Hematopoietic multipotent progenitor cell treated with erythropoietin and hydrocortisone succinate and interleukin-3 and kit ligand, for 6 days (in vitro differentiated cells): Measurements from ENCODE around the gene PLCB4.
"Not testable (repeated sequence)": the region's sequence is repeated elsewhere in the genome, so short reads cannot be mapped to it uniquely, and the experiment has no call there.

Experiments
- DNase-seq: peaks from one replicate; pipeline ENCODE4 v3.0.0-alpha.2; 2015

PLCB4 gene

DNA sequence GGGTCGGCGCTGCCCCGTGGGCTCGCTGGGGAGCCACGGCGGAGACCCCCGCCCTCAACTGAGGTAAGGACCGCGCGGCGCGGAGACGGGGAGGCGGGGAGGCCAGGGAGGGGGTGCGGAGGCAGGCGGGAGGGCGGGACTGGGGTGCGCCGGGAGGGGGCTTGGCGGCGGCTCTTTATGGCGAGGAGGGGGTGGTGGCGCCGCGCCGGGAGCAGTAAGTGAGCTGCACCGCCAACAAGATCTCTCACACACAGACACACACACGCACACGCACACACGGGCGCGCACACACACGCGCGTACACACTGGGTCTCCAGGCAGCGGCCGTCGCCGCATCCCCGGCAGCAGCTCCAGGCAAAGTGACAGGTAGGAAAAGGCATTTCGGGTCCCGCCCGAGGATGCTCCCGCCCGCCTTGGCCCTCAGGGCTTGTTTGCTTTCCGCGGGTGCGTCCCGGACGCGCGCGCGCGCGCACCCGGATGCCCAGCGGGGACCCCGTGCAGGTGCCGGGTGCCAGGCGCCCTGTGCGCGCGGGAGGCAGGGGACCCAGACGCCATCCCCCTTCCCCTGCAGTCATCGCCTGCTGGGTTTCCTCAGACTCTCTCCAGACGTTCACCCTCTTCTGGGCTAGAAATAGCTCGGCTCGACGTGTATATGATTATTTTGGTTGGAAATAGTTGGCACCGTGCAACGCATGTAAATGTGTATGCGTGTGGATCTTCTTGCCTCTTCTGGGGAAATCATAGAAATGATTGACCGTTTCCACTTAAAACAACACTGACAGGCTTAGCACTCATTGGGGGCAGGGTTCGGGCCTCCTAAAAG is at the start of gene PLCB4:
TSS of gene PLCB4 (plus strand) at position 247 of the 823 bp plus-strand sequence. CDS start 238,728 bp downstream, outside the sequence.
- DNase-seq, result peak; percentile 39

- DNase-seq, result no peak
Measured at GRCh38 chr20:9019833-9020232, 49.1 kb upstream of the PLCB4 start.

GRCh38 chr20:9021216-9021615 is 47.7 kb upstream of the PLCB4 start:
- DNase-seq, result no peak

DNA sequence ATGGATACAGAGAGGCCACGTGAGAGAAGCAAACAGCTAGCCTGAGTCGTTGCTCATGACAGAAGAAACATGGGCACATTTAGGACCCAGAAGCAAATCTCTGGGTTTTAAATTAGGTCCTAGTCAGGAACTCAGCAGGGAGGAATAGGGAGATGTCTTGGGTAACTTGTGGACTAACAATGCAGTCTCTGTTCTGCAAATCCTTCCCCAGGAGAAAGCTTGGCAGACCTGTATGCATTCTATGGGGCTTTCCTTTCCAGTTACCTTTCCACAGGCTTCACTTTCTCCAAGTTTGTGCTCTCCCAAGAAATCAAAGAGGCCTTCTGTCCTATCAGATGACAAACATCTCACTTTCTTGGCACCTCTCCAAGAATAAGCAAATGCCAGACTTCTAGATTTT is 47.2 kb upstream of the PLCB4 start:
- no peak for DNase-seq

DNA sequence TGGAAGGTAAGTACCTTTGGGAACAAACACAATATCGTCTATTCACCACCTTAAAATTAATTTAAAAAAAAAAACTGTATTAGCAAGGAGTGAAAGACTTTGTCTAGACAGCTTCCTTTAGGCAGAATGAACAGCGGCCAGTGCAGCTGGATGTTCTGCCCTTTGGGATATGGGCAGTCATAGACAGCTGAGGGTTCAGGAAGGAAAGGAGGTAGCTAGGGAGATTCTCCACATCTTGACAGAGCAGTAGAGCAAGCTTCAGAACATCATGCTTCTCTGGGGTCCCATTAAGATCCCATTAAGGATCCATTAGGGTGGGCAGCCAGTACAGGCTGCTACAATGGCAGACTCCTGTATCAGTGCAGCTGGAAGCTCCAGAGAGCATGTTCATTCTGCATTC is 46.5 kb upstream of the PLCB4 start:
- DNase-seq, result no peak

DNA sequence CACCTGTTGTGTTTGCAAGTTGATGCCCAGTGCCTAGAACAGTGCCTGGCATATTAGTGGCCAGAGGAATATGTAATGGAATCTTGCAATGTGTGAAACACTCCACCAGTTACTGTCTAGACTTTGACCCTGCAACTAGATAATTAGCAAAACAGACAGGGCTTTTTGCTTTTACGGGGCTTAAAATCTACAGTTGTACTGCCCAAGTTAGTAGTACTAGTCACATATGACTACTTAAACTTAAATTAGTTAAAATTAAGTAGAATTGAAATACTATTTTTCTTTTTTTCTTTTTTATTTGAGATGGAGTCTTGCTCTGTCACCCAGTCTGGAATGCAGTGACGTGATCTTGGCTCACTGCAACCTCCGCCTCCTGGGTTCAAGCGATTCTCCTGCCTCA is 44.3 kb upstream of the PLCB4 start:
- no peak for DNase-seq

GRCh38 chr20:9025011-9025410 is 43.9 kb upstream of the PLCB4 start:
- no peak for DNase-seq

- no peak for DNase-seq
Measured at GRCh38 chr20:9025643-9026042, 43.2 kb upstream of the PLCB4 start.

- no peak for DNase-seq
Measured at GRCh38 chr20:9027626-9028025, 41.3 kb upstream of the PLCB4 start.

GRCh38 chr20:9028419-9028818 is 40.5 kb upstream of the PLCB4 start:
- DNase-seq, result no peak

DNA sequence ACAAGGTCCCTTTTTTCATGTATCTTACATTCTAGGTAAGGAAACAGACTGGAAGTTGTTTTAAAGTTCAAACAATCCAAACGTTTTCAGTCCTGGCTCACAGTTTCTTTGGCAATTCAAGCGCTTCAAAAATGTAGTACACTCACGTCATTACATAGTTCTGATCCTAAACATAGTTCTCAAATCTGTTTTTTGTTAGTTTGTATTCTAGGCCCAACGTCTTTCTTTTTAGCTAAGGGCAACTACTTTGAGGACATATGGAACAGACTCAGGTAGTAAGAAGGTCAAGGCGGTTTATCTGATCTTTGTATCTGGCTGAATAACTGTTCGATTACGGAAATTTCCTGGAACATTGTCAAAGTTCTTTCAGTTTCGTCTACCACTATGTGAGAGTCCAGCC is 36.9 kb upstream of the PLCB4 start:
- no peak for DNase-seq

GRCh38 chr20:9032758-9033157 is 36.1 kb upstream of the PLCB4 start:
- no peak for DNase-seq

DNA sequence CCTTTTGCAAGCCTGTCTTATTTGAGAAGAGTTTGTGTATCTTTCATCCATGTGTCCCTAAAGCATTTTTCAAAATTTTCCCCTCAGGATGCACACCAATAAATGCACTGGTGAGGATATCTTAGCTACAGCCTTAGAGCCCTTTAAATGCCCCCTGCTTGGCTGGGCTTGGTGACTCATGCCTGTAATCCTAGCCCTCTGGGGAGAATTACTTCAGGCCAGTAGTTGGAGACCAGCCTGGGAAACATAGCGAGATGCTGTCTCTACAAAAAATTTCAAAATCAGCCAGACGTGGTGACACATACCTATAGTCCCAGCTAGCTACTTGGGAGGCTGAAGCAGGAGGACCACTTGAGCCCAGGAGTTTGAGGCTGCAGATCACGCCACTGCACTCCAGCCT is 33.8 kb upstream of the PLCB4 start:
- DNase-seq, result no peak

DNA sequence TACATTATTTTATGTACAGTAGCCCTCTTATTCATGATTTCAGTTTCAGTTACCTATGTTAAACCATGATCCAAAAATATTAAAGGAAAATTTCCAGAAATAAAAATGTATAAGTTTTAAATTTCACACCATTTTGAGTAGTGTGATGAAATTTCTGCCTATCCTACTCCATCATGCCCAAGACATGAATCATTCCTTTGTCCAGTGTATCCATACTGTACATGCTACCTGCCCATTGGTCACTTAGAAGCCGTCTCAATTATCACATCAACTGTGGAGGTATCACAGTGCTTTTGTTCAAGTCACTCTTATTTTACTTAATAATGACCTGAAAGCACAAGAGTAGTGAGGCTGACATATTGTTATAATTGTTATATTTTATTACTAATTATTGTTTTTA is 32.3 kb upstream of the PLCB4 start:
- DNase-seq, result no peak

DNA sequence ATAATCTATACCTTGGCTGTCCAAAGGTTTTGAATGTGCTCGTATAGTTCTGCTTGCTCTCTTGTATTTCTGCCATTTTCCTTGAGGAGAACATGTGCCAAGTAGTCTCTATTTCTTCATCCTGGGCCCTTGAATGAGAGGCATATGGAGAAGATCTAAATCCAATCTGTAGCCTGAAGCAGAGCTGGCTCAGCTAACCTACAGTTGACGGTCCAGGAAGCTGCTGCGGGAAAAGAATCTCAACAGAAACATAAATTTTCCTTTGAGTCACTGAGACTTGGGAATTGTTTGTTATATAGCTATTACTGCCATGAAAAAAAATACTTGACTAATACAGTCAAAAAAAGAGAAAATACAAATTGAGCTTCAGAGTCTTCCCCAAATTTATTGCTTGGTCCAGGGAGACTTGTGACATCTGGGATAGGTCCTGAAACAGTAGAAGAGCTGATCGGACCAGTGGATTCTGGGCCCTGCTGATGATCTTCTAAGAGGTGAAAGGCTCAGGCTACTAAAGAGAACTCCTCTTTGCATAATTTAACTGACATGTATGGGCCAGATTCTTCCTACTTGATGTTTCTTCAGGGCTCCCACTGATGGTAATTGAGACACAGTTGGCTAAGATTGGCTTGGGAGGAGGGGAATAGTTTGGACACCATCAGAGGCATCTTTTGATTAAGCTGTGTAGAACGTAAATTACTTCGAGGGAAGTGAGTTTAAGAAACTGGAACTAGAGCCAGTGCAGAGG is 29.9 kb upstream of the PLCB4 start:
- DNase-seq, result no peak

- DNase-seq, result no peak
Measured at GRCh38 chr20:9040863-9041524, 27.9 kb upstream of the PLCB4 start.

GRCh38 chr20:9043364-9043763 is 25.5 kb upstream of the PLCB4 start:
- no peak for DNase-seq

GRCh38 chr20:9047928-9048327 is 21.0 kb upstream of the PLCB4 start:
- DNase-seq, result not testable (repeated sequence)

GRCh38 chr20:9051508-9051907 is 17.4 kb upstream of the PLCB4 start:
- no peak for DNase-seq

DNA sequence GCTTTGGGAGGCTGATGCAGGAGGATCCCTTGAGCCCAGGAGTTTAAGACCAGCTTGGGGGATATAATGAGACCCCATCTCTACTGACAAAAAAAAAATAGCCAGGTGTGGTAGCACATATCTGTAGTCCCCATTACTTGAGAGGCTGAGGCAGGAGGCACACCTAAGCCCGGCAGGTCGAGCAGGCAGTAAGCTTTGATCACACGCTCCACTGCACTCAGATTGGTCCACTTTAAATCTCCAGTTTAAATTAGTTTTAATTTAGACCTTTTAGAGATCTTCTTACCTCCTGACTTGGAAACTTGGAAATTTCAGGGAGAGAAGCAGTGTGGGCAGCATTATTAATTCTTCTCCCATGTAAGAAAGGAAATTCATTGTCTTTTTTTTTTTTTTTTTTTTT is 16.8 kb upstream of the PLCB4 start:
- DNase-seq, result no peak

GRCh38 chr20:9053108-9053507 is 15.8 kb upstream of the PLCB4 start:
- DNase-seq, result peak; percentile 60

- no peak for DNase-seq
Measured at GRCh38 chr20:9054176-9054575, 14.7 kb upstream of the PLCB4 start.

DNA sequence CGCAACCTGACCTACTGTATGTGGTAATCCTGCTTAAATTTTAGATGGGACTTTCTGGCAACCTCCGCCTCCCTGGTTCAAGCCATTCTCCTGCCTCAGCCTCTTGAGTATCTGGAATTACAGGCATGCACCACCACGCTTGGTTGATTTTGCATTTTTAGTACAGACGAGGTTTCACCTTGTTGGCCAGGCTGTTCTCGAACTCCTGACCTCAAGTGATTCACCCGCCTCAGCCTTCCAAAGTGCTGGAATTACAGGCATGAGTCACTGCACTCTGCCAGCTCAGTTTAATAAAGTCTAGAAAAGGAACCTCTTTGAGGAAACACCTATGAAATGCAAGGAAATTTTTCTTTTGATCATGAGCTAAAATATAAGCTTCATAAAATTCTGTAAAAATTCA is 9.0 kb upstream of the PLCB4 start:
- no peak for DNase-seq

- DNase-seq, result no peak
Measured at GRCh38 chr20:9061434-9061833, 7.5 kb upstream of the PLCB4 start.
